Measurements from ENCODE around the gene NOXO1. TPM values are rescaled to one million over a fixed set of nuclear protein-coding genes. Genes with fewer than 3 reads are reported as not detected.

Gene NOXO1
- polyA plus RNA-seq, 1 experiment: not detected

DNA sequence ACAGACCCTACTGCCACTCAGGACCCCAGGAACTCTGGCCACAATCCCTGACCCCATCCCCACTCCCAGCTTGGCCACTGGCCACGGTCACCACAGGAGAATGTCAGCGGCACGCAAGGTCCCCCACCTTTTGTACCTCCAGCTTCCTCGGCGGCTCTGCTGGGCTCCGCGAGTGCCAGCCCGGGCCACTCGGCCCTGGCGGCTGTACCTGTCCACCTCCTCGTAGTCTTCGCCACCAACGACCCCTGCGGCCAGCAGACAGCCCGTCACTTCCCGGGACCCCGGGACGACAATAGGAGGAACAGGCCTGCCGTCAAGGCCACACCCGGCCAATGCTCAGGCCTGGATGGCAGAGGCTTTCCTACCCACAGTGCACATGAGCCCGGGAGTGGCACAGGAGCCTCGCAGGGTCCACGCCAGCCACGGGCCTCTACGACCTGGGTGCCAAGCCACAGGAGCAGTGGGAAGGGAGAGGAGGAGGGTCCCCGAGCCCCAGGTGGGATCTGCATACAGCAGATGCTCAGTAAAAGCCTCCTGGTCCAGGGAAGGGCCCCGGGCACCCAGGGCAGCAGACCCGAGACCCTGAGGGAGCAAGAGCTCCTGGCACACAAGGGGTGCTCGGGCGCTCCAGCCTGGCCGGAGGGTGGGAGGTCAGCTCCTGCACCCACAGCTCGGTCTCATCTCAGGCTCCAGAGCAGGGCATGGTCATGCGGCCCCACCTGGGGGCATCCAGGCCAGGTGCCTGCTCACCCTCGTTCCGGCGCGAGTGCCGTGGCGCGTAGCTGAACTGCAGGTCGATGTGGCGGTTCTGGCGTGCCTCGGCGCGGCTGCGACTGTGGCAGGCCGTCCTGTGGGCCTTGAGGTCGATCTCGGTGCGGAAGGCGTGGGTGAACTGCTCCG lies 20.4 kb upstream of the NOXO1 start:
- POLR2A ChIA-PET: no interaction called here
- H3K9me3 ChIP-seq (ENCODE audit: control insufficient read depth, insufficient read depth, low read length): no peaks in the 10 kb centered on the region; the same call in 1 of the 2 replicates
- no peaks in the 10 kb centered on the region for H3K27me3 ChIP-seq (ENCODE audit: control insufficient read depth, insufficient read depth, low read length)
- CTCF ChIA-PET: interaction anchor here (0.6 to 5.0 kb wide), 2 partner anchors 139 to 278 kb away, joined by 6 to 79 read pairs; no protein-coding TSS in a partner anchor
- DNase-seq (ENCODE audit: low read depth, low spot score): no peak
- no peak overlapping the region for H3K4me3 ChIP-seq (ENCODE audit: low read depth, low read length)
- TF ChIP-seq, protein P1, sequence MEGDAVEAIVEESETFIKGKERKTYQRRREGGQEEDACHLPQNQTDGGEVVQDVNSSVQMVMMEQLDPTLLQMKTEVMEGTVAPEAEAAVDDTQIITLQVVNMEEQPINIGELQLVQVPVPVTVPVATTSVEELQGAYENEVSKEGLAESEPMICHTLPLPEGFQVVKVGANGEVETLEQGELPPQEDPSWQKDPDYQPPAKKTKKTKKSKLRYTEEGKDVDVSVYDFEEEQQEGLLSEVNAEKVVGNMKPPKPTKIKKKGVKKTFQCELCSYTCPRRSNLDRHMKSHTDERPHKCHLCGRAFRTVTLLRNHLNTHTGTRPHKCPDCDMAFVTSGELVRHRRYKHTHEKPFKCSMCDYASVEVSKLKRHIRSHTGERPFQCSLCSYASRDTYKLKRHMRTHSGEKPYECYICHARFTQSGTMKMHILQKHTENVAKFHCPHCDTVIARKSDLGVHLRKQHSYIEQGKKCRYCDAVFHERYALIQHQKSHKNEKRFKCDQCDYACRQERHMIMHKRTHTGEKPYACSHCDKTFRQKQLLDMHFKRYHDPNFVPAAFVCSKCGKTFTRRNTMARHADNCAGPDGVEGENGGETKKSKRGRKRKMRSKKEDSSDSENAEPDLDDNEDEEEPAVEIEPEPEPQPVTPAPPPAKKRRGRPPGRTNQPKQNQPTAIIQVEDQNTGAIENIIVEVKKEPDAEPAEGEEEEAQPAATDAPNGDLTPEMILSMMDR (IDR thresholded peaks at IDR 0.05; ENCODE audit: low read depth, low read length): no peak
- no peak overlapping the region for H3K27ac ChIP-seq (ENCODE audit: low read depth, low read length)

DNA sequence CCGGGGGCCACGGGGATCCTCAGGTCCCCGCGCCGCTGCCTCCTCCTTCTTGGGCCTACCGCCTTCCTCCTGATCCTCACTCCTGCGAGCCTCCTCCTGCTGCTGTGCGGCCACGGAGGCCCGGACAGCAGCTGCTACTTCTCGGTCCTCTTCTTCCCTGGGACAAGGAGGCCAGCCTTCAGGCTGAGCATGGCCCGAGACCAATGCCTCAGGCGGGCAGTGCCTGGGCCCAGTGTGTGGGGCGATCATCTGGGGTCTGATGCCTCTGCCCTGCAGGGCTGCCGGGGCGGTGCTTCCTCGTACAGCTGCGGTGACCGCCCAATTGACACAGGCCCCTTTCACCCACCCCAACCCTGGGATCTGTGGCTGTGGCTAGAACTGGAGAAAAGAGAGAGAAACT lies 19.8 kb upstream of the NOXO1 start:
- Histone ChIP-seq H3K27me3 (ENCODE audit: control insufficient read depth, insufficient read depth, low read length) (no peaks in the 10 kb centered on the region), H3K9me3 (ENCODE audit: control insufficient read depth, insufficient read depth, low read length) (no peaks in the 10 kb centered on the region; the same call in 1 of the 2 replicates), H3K27ac (ENCODE audit: low read depth, low read length) (no peak overlapping the region), H3K4me3 (ENCODE audit: low read depth, low read length) (no peak overlapping the region)
- POLR2A ChIA-PET: interaction anchor here (0.6 kb wide), 1 partner anchor 36 kb away, joined by 3 read pairs; the partner anchor contains the start of gene RPS2
- TF ChIP-seq, protein P1 (IDR thresholded peaks at IDR 0.05; ENCODE audit: low read depth, low read length): no peak
- DNase-seq (ENCODE audit: low read depth, low spot score): no peak
- CTCF ChIA-PET: interaction anchor here (5.0 kb wide), 1 partner anchor 139 kb away, joined by 79 read pairs; no protein-coding TSS in a partner anchor

DNA sequence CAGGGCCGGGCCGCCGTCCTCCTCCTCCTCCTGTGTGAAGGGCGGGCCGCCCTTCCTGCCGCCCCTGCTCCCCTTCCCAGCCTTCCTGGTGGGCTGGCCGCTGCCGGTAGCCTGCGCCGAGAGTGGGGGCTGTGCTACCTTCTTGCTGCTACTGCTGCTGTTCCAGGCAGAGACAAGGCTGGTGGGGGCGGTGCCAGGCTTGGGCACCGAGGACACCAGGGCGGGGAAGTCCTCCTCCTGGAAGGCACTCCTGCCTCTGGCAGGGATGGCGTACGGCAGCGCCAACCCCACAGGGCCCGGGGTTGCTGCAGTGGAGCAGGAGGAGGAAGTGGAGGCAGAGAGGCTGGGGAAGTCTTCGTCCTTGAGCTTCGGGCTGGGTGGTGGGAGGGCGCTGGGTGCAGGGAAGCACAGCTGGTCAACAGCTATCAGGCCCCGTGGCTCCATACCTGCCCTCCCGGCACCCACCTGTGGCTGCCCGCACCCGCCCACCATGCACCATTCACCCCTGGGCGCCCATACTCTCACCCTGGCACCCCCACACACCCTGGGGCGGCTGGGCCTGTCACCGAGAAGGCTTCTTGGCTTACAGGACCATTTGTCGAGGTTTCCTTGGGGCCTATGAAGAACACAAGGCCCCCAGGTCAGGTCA lies 18.7 kb upstream of the NOXO1 start:
- POLR2A ChIA-PET: no interaction called here
- CTCF ChIA-PET: interaction anchor here (0.7 kb wide), 1 partner anchor 141 kb away, joined by 4 read pairs; no protein-coding TSS in a partner anchor

DNA sequence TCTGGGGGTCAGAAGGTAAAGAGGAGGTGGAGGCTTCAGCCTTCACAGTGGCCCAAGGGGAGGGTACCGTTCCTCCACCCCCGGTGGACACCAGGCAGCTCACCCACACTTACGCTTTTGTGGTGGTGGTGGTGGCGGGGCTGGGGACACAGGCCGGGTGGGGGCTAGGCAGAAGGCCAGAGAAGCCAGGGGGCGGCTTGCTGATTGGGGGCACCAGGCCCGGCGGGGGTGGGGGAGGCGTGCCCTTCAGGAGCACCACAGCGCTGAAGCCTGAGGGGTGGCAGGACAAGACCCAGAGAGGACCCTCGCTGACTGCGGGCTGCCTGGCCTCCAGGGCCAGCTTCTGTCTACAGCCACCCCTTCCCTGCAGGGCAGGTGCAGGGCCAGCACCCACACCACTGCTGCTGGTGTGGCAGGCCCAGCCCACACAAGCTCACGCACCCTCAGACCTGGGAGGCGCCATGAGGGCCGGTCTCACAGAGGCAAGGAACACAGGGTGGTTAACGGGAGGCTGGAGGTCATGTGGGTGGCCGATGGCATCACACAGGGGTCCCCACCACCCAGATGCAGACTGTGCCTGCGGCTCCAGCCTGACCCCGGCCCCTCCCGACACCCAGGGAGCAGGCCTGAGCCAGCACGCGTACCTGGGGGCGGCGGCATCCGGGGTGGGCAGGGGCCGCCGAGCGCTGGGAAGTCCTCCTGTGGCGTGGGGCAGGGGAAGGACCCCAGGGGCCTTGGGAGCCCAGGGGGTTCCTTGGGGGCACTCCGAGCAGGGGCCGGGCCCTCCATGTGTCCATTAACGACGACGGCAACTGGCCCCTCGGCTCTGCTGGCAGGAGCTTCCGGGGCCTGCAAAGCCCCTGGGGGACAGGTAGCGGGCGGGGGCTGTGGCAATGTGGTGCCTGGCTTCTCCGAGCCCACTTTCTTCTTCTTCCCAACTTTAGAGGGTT lies 17.9 kb upstream of the NOXO1 start:
- H3K9me3 ChIP-seq (ENCODE audit: control insufficient read depth, insufficient read depth, low read length): no peaks in the 10 kb centered on the region; the same call in 1 of the 2 replicates
- TF ChIP-seq, protein P1 (IDR thresholded peaks at IDR 0.05; ENCODE audit: low read depth, low read length): no peak
- H3K27me3 ChIP-seq (ENCODE audit: control insufficient read depth, insufficient read depth, low read length): no peaks in the 10 kb centered on the region
- no peak overlapping the region for H3K4me3 ChIP-seq (ENCODE audit: low read depth, low read length)
- no peak for DNase-seq (ENCODE audit: low read depth, low spot score)
- POLR2A ChIA-PET: no interaction called here
- CTCF ChIA-PET: interaction anchor here (0.7 to 1.0 kb wide), 2 partner anchors 141 kb away, joined by 4 read pairs; no protein-coding TSS in a partner anchor
- no peak overlapping the region for H3K27ac ChIP-seq (ENCODE audit: low read depth, low read length)

More for the DNA sequence above, 18.7 kb upstream of the NOXO1 start:
- Histone ChIP-seq H3K27me3 (ENCODE audit: control insufficient read depth, insufficient read depth, low read length) (no peaks in the 10 kb centered on the region), H3K9me3 (ENCODE audit: control insufficient read depth, insufficient read depth, low read length) (no peaks in the 10 kb centered on the region; the same call in 1 of the 2 replicates), H3K27ac (ENCODE audit: low read depth, low read length) (no peak overlapping the region), H3K4me3 (ENCODE audit: low read depth, low read length) (no peak overlapping the region)
- TF ChIP-seq, protein P1 (IDR thresholded peaks at IDR 0.05; ENCODE audit: low read depth, low read length): no peak
- DNase-seq (ENCODE audit: low read depth, low spot score): no peak

All from AG04450 (cell line).